Measurements from ENCODE around the gene PADI6. TPM values are rescaled to one million over a fixed set of nuclear protein-coding genes. Genes with fewer than 3 reads are reported as not detected.
"Not testable (repeated sequence)": the region's sequence is repeated elsewhere in the genome, so short reads cannot be mapped to it uniquely, and the experiment has no call there.

Gene PADI6
- total RNA-seq, 1 donor from 2014 or later: not detected

- DNase-seq (ENCODE audit: low spot score in 2 of 2) (no peak), FAIRE-seq (no peak)
These were observed 32.2 kb downstream of the PADI6 start for GRCh38 chr1:17404034-17404684.

GRCh38 chr1:17404820-17405219 lies 32.8 kb downstream of the PADI6 start:
- no peak for DNase-seq (ENCODE audit: low spot score in 2 of 2)
- no peak for FAIRE-seq

GRCh38 chr1:17405898-17406759 lies 34.1 kb downstream of the PADI6 start:
- DNase-seq (ENCODE audit: low spot score in 2 of 2): peak in 1 of 2 donors; percentile 79
- FAIRE-seq: no peak

GRCh38 chr1:17406760-17407475 lies 34.9 kb downstream of the PADI6 start:
- not testable (repeated sequence) for FAIRE-seq; DNase-seq (ENCODE audit: low spot score in 2 of 2)

DNA sequence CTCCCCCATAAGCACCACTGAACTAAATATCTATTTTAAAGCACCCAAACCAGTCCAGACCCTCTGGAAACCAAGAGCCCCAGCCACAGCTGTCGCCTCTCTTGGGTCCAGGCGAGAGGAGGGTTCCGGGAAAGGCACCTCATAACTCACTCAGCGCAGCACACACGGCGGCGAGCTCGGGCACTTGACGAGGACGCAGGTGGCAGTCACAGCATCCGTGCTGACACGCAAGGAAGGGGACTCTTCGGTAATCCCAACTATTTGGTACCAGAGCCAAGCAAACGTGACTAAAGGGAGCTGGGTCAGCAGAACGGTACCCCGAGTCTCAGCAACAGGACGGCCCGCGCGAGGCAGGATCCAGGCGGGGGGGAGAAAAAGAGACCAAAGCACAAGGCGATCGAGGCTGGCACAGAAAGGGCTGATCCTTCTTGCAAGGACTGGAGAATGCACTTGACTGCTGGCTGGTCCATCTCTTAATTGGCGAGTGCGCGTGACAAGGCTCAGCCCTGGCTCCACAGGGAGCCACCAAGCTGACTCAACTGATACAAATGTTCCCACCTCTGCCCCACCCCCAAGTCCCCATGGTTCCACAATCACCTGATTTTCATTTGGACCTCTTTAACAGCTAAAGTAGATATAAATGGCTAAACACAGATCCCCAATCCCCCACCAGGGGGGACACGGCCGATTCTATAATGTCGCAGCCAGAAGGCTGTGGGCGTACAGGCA lies 36.0 kb downstream of the PADI6 start:
- FAIRE-seq; DNase-seq (ENCODE audit: low spot score in 2 of 2): not testable (repeated sequence)

GRCh38 chr1:17409391-17409811 lies 37.4 kb downstream of the PADI6 start:
- DNase-seq (ENCODE audit: low spot score in 2 of 2) (no peak), FAIRE-seq (no peak)

DNA sequence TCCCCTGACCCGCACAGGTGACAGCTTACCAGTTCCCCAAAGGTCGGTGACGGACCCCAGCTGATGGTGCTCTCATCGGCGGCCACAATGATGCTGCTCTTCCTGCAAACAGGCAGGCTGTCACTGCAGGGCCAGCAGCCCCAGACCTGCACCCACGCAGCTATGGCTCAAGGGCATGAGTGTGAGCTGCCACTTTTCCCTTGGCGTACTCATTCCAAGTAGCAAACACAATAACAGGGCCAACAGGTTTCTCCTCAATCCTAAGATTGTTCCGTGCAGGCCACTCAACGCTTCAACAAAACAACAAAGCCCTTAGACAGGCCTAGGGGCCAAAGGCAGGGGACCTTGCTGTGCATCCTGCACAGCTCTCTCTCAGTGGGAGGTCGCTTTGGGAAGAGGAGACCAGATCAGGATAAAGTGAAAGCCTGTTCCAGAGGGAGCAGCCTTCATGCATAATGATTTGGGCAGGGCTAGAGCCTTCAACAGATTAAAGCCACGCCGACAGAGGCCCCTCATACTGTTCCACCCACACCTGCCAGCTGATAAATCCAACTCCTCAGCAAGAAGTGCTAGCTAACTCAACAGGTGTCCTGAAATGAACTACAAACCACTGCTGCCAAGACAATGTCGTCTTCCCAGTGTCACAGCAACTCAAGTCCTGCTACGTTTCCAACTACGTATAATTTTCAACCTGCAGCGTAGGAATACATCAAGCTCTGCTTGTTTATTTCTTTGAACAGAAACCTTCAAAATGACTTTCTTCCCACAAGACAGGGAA lies 40.3 kb downstream of the PADI6 start:
- DNase-seq (ENCODE audit: low spot score in 2 of 2): no peak
- no peak for FAIRE-seq

DNA sequence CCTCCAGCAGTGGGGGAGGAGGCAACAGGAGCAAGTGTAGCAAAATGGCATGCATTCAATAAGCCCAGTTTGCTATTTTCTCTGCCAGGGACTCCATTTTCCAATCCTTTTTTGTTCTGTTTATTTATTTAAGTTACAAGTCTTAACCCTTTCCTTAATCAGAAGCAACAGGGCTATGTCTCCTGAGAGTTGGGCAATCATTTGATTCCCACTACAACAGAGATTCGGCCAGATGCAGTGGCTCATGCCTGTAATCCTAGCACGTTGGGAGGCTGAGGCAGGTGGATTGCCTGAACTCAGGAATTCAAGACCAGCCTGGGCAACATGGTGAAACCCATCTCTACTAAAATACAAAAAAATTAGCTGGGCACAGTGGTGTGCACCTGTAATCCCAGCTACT lies 42.0 kb downstream of the PADI6 start:
- DNase-seq (ENCODE audit: low spot score in 2 of 2) (no peak), FAIRE-seq (no peak)

GRCh38 chr1:17416389-17416788 lies 44.4 kb downstream of the PADI6 start:
- FAIRE-seq (no peak), DNase-seq (ENCODE audit: low spot score in 2 of 2) (no peak)

- DNase-seq (ENCODE audit: low spot score in 2 of 2): peak; percentile 74 to 85
- FAIRE-seq: no peak
These were observed 47.8 kb downstream of the PADI6 start for GRCh38 chr1:17419626-17420328.

DNA sequence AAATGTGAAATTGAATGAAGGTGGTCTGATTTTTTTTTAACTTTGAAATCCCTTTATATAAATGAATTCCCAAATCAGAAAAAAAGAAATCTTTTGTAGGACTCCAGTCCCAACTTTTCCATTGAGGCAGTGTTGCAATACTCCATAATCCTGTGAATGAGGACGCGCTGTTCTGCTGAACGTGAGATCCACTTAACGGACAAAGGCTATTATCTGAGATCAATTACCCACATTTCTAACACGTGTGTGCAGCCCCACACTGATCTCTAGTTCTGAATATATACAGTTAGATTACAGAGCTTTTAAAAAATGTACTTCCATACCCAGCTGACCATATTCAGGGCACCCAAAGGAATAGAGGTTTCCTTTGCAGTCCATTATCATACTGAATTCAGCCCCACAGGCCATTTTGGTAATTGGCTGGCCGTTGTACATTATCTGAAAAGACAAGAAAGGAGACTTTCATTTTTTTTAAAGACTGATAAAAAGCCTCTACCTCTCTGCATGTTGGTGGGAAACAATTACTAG lies 48.5 kb downstream of the PADI6 start:
- no peak for FAIRE-seq

GRCh38 chr1:17422461-17422860 lies 50.5 kb downstream of the PADI6 start:
- FAIRE-seq: no peak
- DNase-seq (ENCODE audit: low spot score in 2 of 2): no peak

More for the DNA sequence above, 48.5 kb downstream of the PADI6 start:
- DNase-seq (ENCODE audit: low spot score in 2 of 2): no peak

DNA sequence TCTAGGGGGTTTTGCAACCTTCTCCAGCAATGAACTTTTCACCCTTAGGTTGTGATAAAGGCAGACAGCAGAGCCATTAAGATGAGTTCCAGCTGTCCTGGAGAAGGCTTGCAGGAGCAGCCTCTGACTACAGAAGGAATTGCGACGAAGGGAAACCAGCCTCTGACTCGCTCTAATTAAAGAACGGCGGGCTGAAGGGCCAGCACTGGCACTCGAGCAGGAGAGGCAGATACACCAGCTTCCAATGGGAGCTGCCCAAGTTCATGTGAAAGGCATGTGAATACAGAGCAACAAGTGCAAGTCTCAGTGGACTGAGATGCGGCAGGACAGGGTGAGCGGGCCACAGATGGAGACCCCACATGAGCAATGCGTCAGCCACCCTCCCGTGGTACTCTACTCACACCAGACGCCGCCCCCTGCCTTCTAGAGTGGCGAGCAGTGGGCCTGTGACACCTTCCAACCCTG lies 51.8 kb downstream of the PADI6 start:
- DNase-seq (ENCODE audit: low spot score in 2 of 2): no peak
- no peak for FAIRE-seq

DNA sequence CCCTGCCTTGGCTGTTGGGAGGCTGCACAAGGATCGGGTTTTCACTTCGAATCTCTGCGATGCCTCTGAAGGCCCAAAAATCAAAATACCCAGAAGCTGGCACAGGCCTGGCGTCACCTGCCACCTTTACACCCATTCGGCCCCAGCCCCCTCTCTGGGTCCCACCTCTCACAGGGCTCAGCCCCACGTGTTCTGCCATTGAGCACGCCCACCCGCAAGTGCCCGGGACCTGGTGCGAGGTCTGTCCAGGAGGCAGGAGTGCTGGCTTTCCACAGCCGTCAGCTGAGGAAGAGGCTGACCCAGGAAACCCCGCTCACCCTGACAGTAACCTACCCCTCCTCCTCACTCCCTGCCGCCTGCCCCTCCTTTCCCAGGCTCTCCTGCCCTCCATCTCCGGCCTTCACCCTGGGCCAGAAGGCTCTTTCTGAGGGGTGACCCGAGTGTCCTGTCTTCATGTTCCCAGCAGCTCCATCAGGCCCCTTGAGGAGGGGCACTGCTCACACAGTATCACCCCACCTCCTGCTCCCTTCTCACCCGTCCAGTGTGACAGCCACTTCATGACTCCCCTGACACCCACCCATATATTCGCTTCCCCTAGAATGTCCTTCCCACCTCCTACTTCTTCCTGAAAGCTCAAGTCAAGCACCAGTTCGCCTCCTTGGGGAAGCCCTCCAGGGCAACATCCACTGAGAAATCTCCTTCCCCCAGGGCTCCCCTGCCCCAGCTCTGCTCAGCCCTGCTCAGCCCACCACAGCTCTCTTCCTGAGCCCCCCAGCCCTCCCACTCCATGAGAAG lies 54.0 kb downstream of the PADI6 start:
- DNase-seq (ENCODE audit: low spot score in 2 of 2): no peak
- FAIRE-seq: no peak

- FAIRE-seq (no peak), DNase-seq (ENCODE audit: low spot score in 2 of 2) (no peak)
These were observed 56.0 kb downstream of the PADI6 start for GRCh38 chr1:17427696-17428660.

GRCh38 chr1:17429183-17429582 lies 57.2 kb downstream of the PADI6 start:
- FAIRE-seq (no peak), DNase-seq (ENCODE audit: low spot score in 2 of 2) (no peak)

GRCh38 chr1:17432412-17432811 lies 60.4 kb downstream of the PADI6 start:
- no peak for DNase-seq (ENCODE audit: low spot score in 2 of 2)
- FAIRE-seq: no peak

Measured in frontal cortex (tissue), 4 donors.